OCI-LY1 (cell line): Measurements from ENCODE around the gene GMCL2.
A peak's percentile ranks its signal among the peaks of the same experiment; 100 is the strongest.

ENCODE experiments used
- H2AFZ ChIP-seq: fragments of 200-600 bp; sonication (generic), shearing (Covaris generic); 2 replicates; pipeline ENCODE4 v1.6.0; 2014; ENCODE audit warnings: antibody characterized with exemption, mild to moderate bottlenecking, low read length
- H3F3A ChIP-seq: fragments of 200-600 bp; sonication (generic), shearing (Covaris generic); 2 replicates; pipeline ENCODE4 v1.6.0; 2014; ENCODE audit warnings: mild to moderate bottlenecking, antibody characterized with exemption, low read length, moderate library complexity; ENCODE audit not compliant: insufficient read depth
- H3K27ac ChIP-seq: fragments of 200-600 bp; sonication (generic); 2 replicates; pipeline ENCODE4 v1.5.1; 2014; ENCODE audit warnings: low read length, mixed run types, mild to moderate bottlenecking, low read depth; ENCODE audit not compliant: poor library complexity, severe bottlenecking
- H3K27me3 ChIP-seq: fragments of 200-600 bp; sonication (generic); 2 replicates; pipeline ENCODE4 v1.6.0; 2014; ENCODE audit warnings: antibody characterized with exemption, mild to moderate bottlenecking, low read length, moderate library complexity; ENCODE audit not compliant: insufficient read depth
- H3K36me3 ChIP-seq: fragments of 200-600 bp; sonication (generic); 2 replicates; pipeline ENCODE4 v1.6.1; 2014; ENCODE audit warnings: mild to moderate bottlenecking, antibody characterized with exemption, low read length, moderate library complexity, mixed read lengths; ENCODE audit not compliant: insufficient read depth
- H3K4me1 ChIP-seq: fragments of 200-600 bp; sonication (generic); 2 replicates; pipeline ENCODE4 v1.5.1; 2014; ENCODE audit warnings: mild to moderate bottlenecking, low read length, moderate library complexity; ENCODE audit not compliant: insufficient read depth, severe bottlenecking
- H3K4me2 ChIP-seq: fragments of 200-600 bp; sonication (generic), shearing (Covaris generic); 2 replicates; pipeline ENCODE4 v1.6.1; 2014; ENCODE audit warnings: low read length
- H3K4me3 ChIP-seq: fragments of 200-600 bp; sonication (generic); 2 replicates; pipeline ENCODE4 v1.5.1; 2014; ENCODE audit warnings: low read length, low read depth, mild to moderate bottlenecking, mixed read lengths; ENCODE audit not compliant: poor library complexity, severe bottlenecking
- H3K79me2 ChIP-seq: fragments of 200-600 bp; shearing (Covaris generic); 2 replicates; pipeline ENCODE4 v1.6.1; 2016; ENCODE audit warnings: mixed run types, low read length, mixed read lengths; ENCODE audit not compliant: insufficient read depth
- H3K9ac ChIP-seq: fragments of 200-600 bp; sonication (generic), shearing (Covaris generic); 2 replicates; pipeline ENCODE4 v1.6.1; 2014; ENCODE audit warnings: mild to moderate bottlenecking, low read length, mixed read lengths
- H3K9me2 ChIP-seq: fragments of 200-600 bp; sonication (generic), shearing (Covaris generic); 2 replicates; pipeline ENCODE4 v1.6.1; 2014; ENCODE audit warnings: low read depth, mild to moderate bottlenecking, low read length, mixed read lengths
- H3K9me3 ChIP-seq: fragments of 200-600 bp; shearing (Covaris generic); 2 replicates; pipeline ENCODE4 v1.6.1; 2014; ENCODE audit warnings: low read length, mixed read lengths
- H4K20me1 ChIP-seq: fragments of 200-600 bp; sonication (generic), shearing (Covaris generic); 2 replicates; pipeline ENCODE4 v1.6.0; 2016; ENCODE audit warnings: mild to moderate bottlenecking, low read length; ENCODE audit not compliant: insufficient read depth
- CTCF ChIP-seq: fragments of 200-600 bp; sonication (generic), shearing (Covaris generic); IDR thresholded peaks from 2 replicates; pipeline ENCODE4 v1.5.1; 2017; ENCODE audit warnings: mild to moderate bottlenecking, antibody characterized with exemption, low read length, moderate library complexity, mixed read lengths
- EZH2 ChIP-seq: fragments of 200-600 bp; sonication (generic), shearing (Covaris generic); IDR thresholded peaks from 2 replicates; pipeline ENCODE4 v1.8.0; 2017; ENCODE audit warnings: borderline replicate concordance, mixed run types, mild to moderate bottlenecking, antibody characterized with exemption, low read length, moderate library complexity, mixed read lengths

GMCL2 gene

DNA sequence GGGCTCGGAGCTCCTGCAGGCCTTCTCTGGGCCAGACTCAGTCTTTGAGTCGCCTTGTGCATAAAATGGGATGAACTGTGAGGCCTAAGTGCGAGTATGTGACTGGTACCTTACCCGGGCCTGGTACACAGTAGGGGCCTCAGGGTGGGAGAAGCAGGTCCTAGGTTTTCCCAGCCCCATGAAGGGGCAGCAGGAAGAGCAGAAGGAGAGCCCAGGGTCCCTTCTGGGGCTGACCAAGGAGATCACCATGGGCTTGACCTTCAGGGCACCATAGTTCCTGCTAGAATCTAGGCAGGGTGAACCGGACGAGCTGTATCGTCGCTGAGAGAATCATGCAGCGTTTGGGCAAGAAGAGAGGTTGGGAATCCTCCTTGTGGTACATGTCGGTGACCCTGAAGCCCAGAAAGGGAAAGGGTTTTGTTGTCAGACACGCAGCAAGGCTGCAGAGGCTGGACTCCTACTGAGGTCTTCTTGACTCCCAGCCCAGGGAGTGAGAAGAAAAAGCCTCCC lies 45.8 kb upstream of the GMCL2 start:
- Histone ChIP-seq H3K9me3 (no peaks in the 10 kb centered on the region), H3K4me1 (peaks cover 20% of the 10 kb centered on the region), H3K4me2 (peak overlapping the region; percentile 94), H3K9ac (peak overlapping the region; percentile 99), H3K27me3 (no peaks in the 10 kb centered on the region), H3F3A (0 out of 2 replicates have a peak, but pooled peaks cover 3% of the 10 kb centered on the region), H3K9me2 (no peaks in the 10 kb centered on the region), H2AFZ (0 out of 2 replicates have a peak overlapping the region, but pooled peaks have one; percentile 2), H3K4me3 (peak overlapping the region; percentile 99), H3K36me3 (peaks cover 34% of the 10 kb centered on the region), H4K20me1 (no peaks in the 10 kb centered on the region), H3K79me2 (peaks cover 7% of the 10 kb centered on the region), H3K27ac (peak overlapping the region; percentile 37)
- TF ChIP-seq CTCF (no peak), EZH2 (no peak)

DNA sequence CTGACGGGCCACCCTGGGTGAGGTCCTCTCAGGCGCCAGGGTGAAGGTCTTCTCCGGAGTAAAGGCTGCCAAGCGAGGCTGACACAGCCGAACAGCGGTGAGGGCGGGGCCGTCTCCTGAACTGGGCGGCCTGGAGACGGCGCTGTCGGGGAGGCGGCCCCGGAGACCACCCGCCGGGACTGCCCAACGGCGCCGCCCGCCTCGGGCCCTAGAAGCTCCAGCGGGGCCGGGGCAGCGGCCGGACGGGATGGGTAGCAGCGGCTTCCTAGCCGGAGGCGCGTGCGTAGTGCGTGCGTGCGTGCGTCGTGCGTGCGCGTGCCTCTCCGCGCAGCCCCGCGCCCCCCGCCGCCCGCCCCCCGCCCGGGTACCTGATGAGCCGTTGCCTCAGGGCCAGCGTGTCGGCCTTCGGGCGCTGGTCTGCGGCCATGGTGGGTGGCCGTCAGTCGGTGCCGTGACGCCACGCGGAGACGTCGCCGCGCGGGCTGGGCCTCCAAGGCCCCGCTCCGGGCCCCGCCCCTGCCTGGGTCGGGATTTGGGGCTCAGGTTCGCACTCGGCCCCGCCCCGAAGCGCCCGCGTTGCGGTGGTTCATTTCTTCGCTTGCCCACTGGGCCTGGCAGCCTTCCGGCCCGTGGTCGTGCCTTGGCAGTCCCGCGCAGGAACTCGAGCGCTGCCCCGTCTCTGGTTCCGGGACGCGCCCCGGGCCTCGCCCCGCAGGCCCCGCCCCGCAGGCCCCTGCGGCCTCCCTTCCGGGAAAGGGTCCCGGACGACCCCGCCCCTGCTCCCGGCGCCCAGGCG lies 45.2 kb upstream of the GMCL2 start, which contains the start of gene PHYKPL:
PHYKPL (minus strand) TSS at position 679 of the 796 bp plus-strand sequence; CDS start at position 427, 252 bp downstream.
- H3K9me2 ChIP-seq, result no peaks in the 10 kb centered on the region
- 0 out of 2 replicates have a peak within 1 kb of the TSS, but pooled peaks have one; percentile 2 for H2AFZ ChIP-seq
- peak within 1 kb of the TSS; percentile 94 for H3K4me2 ChIP-seq
- peak within 1 kb of the TSS; percentile 37 for H3K27ac ChIP-seq
- no peaks in the 10 kb centered on the region for H3K27me3 ChIP-seq
- no peaks in the 10 kb centered on the region for H3K9me3 ChIP-seq
- H4K20me1 ChIP-seq, result no peaks in the 10 kb centered on the region
- no peak for TF ChIP-seq EZH2
- peak; percentile 2; the same call in 1 of the 2 replicates for TF ChIP-seq CTCF
- H3K79me2 ChIP-seq, result peaks cover 7% of the 10 kb centered on the region
- 0 out of 2 replicates have a peak, but pooled peaks cover 3% of the 10 kb centered on the region for H3F3A ChIP-seq
- H3K4me1 ChIP-seq, result peaks cover 20% of the 10 kb centered on the region
- peak within 1 kb of the TSS; percentile 99 for H3K9ac ChIP-seq
- peak within 1 kb of the TSS; percentile 99 for H3K4me3 ChIP-seq
- peaks cover 40% of the 10 kb centered on the region for H3K36me3 ChIP-seq

- H3K4me3 ChIP-seq, result peak overlapping the region; percentile 99
These were observed 44.5 kb upstream of the GMCL2 start for GRCh38 chr5:178231539-178232123.

More at GRCh38 chr5:178231539-178232123, 44.5 kb upstream of the GMCL2 start:
- Histone ChIP-seq H3K4me2 (peak overlapping the region; percentile 94), H2AFZ (no peak overlapping the region), H3K9me2 (no peaks in the 10 kb centered on the region), H3K9ac (peak overlapping the region; percentile 99), H3K79me2 (peaks cover 7% of the 10 kb centered on the region), H3K4me1 (peaks cover 20% of the 10 kb centered on the region), H3K27me3 (no peaks in the 10 kb centered on the region), H3K36me3 (peaks cover 47% of the 10 kb centered on the region), H4K20me1 (no peaks in the 10 kb centered on the region), H3K9me3 (no peaks in the 10 kb centered on the region), H3F3A (0 out of 2 replicates have a peak, but pooled peaks cover 3% of the 10 kb centered on the region), H3K27ac (peak overlapping the region; percentile 0)
- TF ChIP-seq EZH2 (no peak), CTCF (0 out of 2 replicates have a peak, but pooled peaks have one; percentile 7)
